Type B pancreatic cell (in vitro differentiated cells): Measurements from ENCODE around the gene FRMD7. TPM values are rescaled to one million over a fixed set of nuclear protein-coding genes. Genes with fewer than 3 reads are reported as not detected.

ENCODE experiments used
- DNase-seq: peaks from one replicate; pipeline ENCODE4 v3.0.0; 2021; ENCODE audit warnings: mixed read lengths; ENCODE audit not compliant: unreplicated experiment; ENCODE audit errors: extremely low spot score
- H3K27ac Mint-ChIP-seq: 2 replicates; pipeline ENCODE4 v1.8.0; 2021; ENCODE audit warnings: mild to moderate bottlenecking, mixed read lengths
- H3K27me3 Mint-ChIP-seq: 2 replicates; pipeline ENCODE4 v1.8.0; 2021; ENCODE audit warnings: mixed read lengths
- H3K36me3 Mint-ChIP-seq: 2 replicates; pipeline ENCODE4 v1.8.0; 2021; ENCODE audit warnings: mixed read lengths
- H3K4me1 Mint-ChIP-seq: one replicate; pipeline ENCODE4 v1.8.0; 2021; ENCODE audit warnings: mixed read lengths; ENCODE audit not compliant: unreplicated experiment
- H3K4me3 Mint-ChIP-seq: 2 replicates; pipeline ENCODE4 v1.8.0; 2021; ENCODE audit warnings: mild to moderate bottlenecking, mixed read lengths
- H3K9me3 Mint-ChIP-seq: 2 replicates; pipeline ENCODE4 v1.8.0; 2021; ENCODE audit warnings: mixed read lengths
- total RNA-seq: library from RNA; stranded (reverse); gene quantifications from 2 replicates; pipeline ENCODE4 v1.2.1, GENCODE V29; 2021; ENCODE audit warnings: low replicate concordance
- TF ChIP-seq, protein P1 (sequence below): fragments of 200-600 bp; sonication (generic); conservative IDR thresholded peaks from 2 replicates; pipeline ENCODE4 v1.5.0; 2021; ENCODE audit warnings: antibody characterized with exemption, mild to moderate bottlenecking

FRMD7 gene
- total RNA-seq, 1 donor from 2014 or later = 0.14 TPM

DNA sequence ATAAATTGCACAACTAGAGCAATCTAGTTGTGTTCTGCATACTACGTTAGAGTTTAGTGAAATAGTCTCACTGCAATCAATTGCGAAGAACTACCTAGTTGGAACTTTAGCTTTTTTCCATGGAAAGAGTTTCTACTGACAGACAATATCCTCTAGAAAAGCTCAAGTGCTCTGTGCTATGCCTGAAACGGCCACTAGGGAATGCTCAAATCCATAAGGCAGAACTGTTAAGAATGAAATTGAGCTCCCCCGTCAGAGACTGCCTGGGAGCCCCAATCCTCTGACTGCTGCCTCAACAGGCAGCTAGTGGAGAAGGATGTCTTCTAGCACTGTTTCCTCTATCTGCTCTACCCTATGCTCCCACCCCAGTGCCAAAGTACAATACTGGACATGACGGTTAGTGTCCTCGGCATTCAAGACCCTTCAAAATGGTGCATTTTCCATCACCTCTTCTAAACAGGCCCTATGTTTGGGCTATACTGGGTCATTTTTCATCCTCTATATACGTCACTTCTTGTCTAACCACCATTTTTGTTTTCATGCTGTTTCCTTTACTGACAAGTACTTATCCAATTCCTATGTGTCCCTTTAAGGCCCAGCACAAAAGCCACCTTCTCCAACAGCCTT lies 35.3 kb downstream of the FRMD7 start:
- TF ChIP-seq, protein P1, sequence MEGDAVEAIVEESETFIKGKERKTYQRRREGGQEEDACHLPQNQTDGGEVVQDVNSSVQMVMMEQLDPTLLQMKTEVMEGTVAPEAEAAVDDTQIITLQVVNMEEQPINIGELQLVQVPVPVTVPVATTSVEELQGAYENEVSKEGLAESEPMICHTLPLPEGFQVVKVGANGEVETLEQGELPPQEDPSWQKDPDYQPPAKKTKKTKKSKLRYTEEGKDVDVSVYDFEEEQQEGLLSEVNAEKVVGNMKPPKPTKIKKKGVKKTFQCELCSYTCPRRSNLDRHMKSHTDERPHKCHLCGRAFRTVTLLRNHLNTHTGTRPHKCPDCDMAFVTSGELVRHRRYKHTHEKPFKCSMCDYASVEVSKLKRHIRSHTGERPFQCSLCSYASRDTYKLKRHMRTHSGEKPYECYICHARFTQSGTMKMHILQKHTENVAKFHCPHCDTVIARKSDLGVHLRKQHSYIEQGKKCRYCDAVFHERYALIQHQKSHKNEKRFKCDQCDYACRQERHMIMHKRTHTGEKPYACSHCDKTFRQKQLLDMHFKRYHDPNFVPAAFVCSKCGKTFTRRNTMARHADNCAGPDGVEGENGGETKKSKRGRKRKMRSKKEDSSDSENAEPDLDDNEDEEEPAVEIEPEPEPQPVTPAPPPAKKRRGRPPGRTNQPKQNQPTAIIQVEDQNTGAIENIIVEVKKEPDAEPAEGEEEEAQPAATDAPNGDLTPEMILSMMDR = peak; percentile 89
- Mint-ChIP-seq H3K27me3 (no peaks in the 10 kb centered on the region), H3K27ac (peak overlapping the region; percentile 14), H3K36me3 (no peaks in the 10 kb centered on the region), H3K4me1 (peaks cover 12% of the 10 kb centered on the region), H3K9me3 (no peaks in the 10 kb centered on the region), H3K4me3 (no peak overlapping the region)
- no peak for DNase-seq

DNA sequence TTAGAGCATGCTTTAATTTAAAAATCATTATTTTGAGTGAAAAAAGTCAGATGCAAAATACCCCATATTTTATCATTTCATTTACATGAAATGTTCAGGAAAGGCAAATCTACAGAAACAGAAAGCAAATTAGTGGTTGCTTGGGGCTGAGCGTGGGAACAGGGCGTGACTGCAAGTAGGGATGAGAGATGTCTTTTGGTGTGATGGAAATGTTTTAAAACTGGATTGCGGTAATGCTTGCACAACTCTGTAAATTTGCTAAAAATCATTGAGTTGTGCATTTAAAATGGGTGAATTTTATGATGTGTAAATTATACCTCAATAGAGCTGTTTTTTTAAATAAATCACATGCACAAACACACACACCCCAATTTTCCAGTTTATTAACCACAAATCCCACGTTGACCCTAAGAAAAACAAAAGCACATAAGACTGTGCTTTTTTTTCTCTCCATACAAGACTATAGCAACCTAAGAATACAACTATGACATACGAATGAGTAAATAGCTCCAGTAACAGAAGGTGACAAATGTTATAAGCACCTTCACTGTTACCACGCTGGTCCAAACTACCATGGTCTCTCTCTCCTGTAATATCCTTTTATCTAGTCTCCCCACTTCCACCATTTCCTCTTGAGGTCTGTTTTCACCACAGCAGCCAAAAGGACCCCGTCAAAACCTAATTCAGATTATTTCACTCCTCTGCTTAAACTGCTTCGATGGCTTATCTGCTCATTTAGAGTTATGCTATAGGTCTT lies 37.2 kb downstream of the FRMD7 start:
- Mint-ChIP-seq H3K4me3 (no peak overlapping the region), H3K9me3 (no peaks in the 10 kb centered on the region), H3K36me3 (no peaks in the 10 kb centered on the region), H3K4me1 (peaks cover 12% of the 10 kb centered on the region), H3K27ac (no peak overlapping the region), H3K27me3 (no peaks in the 10 kb centered on the region)
- TF ChIP-seq, protein P1 = no peak
- DNase-seq = no peak

DNA sequence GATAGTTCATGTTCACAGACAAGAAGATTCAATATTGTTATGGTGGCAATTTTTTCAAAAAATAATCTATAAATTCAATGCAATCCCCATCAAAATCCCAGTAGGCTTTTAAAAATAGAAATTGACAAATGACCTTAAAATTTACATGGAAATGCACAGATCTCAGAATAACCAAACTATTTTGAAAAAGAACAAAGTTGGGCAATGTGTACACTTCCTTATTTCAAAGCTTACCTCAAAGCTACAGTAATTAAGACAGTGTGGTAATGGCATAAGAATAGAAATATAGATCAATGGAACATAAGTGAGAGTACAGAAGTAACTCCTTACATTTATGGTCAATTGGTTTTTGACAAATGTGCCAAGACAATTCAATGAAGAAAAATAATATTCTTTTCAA lies 39.0 kb downstream of the FRMD7 start:
- Mint-ChIP-seq H3K9me3 (no peaks in the 10 kb centered on the region), H3K4me1 (peaks cover 12% of the 10 kb centered on the region), H3K27ac (no peak overlapping the region), H3K36me3 (no peaks in the 10 kb centered on the region), H3K27me3 (peaks cover 9% of the 10 kb centered on the region), H3K4me3 (no peak overlapping the region)
- TF ChIP-seq, protein P1 = no peak
- DNase-seq = no peak

DNA sequence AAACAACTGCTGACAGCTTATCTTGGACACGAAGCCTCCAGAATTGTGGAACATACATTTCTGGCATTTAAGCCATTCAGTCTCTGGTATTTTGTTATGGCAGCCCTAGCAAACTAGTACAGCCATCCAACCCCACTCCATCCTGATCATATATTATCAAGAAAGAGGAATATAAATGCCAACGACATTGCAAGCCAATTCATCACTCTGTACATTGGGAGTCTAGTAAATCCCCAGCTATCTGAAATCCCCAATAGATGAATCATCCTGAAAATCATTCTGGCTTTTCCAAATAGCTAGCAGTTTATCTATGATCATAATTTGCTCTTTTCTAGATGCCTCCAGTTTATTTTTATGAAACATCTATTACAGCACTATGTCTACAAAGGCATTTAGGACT lies 41.1 kb downstream of the FRMD7 start:
- Mint-ChIP-seq H3K27me3 (peaks cover 9% of the 10 kb centered on the region), H3K4me3 (no peak overlapping the region), H3K36me3 (no peaks in the 10 kb centered on the region), H3K4me1 (no peaks in the 10 kb centered on the region), H3K27ac (no peak overlapping the region), H3K9me3 (no peaks in the 10 kb centered on the region)
- no peak for DNase-seq
- TF ChIP-seq, protein P1 = no peak

DNA sequence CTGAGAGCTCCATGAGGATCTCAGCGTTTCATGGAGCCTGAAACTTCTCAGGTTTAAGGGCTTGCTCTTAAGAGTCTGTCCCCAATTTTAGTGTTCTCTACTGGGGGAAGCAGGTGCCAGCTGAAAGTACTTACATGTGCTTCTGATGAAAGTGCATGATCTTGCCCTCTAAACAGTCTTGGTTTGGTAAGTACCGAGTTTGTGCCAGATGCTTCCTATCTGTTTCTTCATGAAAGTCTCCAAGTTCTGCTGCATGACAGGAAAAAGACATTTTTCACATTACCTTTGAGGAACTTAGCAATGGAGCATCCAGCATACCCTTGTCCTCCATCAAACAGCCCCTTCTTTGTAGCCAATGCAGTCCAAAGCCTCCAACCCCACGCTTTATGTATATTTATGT lies 42.0 kb downstream of the FRMD7 start:
- Mint-ChIP-seq H3K27me3 (peaks cover 9% of the 10 kb centered on the region), H3K9me3 (no peaks in the 10 kb centered on the region), H3K4me1 (no peaks in the 10 kb centered on the region), H3K36me3 (no peaks in the 10 kb centered on the region), H3K27ac (no peak overlapping the region), H3K4me3 (no peak overlapping the region)
- no peak for DNase-seq
- TF ChIP-seq, protein P1 = no peak
